H1 (cell line): ENCODE results near the gene TSTD2. TPM values are rescaled to one million over a fixed set of nuclear protein-coding genes. Genes with fewer than 3 reads are reported as not detected.

ENCODE experiments used
- CTCF ChIA-PET: fragments of 300-600 bp; sonication (Branson Sonifier 250); formaldehyde crosslinking; loops from one replicate; lab custom pipeline; 2021; ENCODE audit not compliant: partially characterized antibody; lab: Charles Lee
- POLR2A ChIA-PET: fragments of 300-600 bp; sonication (Branson Sonifier 250); formaldehyde crosslinking; loops from one replicate; lab custom pipeline; 2021; ENCODE audit warnings: inconsistent platforms; ENCODE audit not compliant: partially characterized antibody; lab: Charles Lee
- DNase-seq, 2 experiments: peaks; one replicate each; pipeline versions ENCODE4 v3.0.0 to v3.0.0-alpha.2; 2010 to 2022; ENCODE audit warnings: low spot score in 2 of 2, low read depth in 1 of 2, mixed read lengths in 1 of 2
- FAIRE-seq: peaks from 2 replicates; lab custom pipeline; 2011; peaks lifted over from hg19 to GRCh38; lab: Jason Lieb, UNC
- H2AFZ ChIP-seq: 2 replicates; pipeline ENCODE4 v1.8.1; 2012; ENCODE audit warnings: low read length, inconsistent platforms
- H2AK5ac ChIP-seq: 2 replicates; pipeline ENCODE4 v1.6.1; 2013; ENCODE audit warnings: low read depth, low read length
- H2BK120ac ChIP-seq: replicated peaks from 2 replicates; pipeline ENCODE3; 2013; ENCODE audit warnings: low read depth, low read length, inconsistent platforms
- H2BK12ac ChIP-seq: 2 replicates; pipeline ENCODE4 v1.6.1; 2013; ENCODE audit warnings: low read depth, low read length
- H2BK15ac ChIP-seq: 2 replicates; pipeline ENCODE4 v1.6.1; 2013; ENCODE audit warnings: low read length
- H2BK20ac ChIP-seq: 2 replicates; pipeline ENCODE4 v1.6.1; 2013; ENCODE audit warnings: low read length
- H2BK5ac ChIP-seq: 2 replicates; pipeline ENCODE4 v1.6.1; 2013; ENCODE audit warnings: low read depth, low read length
- H3K14ac ChIP-seq: 2 replicates; pipeline ENCODE4 v1.6.1; 2013; ENCODE audit warnings: inconsistent platforms; ENCODE audit not compliant: insufficient read length
- H3K18ac ChIP-seq: 2 replicates; pipeline ENCODE4 v1.6.1; 2013; ENCODE audit warnings: low read length; ENCODE audit errors: extremely low read depth
- H3K23ac ChIP-seq: 2 replicates; pipeline ENCODE4 v1.6.1; 2013; ENCODE audit warnings: inconsistent platforms; ENCODE audit not compliant: insufficient read length
- H3K23me2 ChIP-seq: 2 replicates; pipeline ENCODE4 v1.6.1; 2013; ENCODE audit warnings: low read depth, low read length
- H3K27ac ChIP-seq: 2 replicates; pipeline ENCODE4 v1.6.1; 2011; ENCODE audit warnings: low read depth, low read length, inconsistent platforms
- H3K27me3 ChIP-seq, 4 experiments: replicated peaks in 1 of 4; 1 replicate in 1 of 4; 2 replicates in 3 of 4; pipeline versions ENCODE4 v1.6.1 to v1.8.1; 2011 to 2013; ENCODE audit warnings: low read length in 3 of 4, mild to moderate bottlenecking in 3 of 4, inconsistent platforms in 2 of 4, mixed read lengths in 2 of 4, moderate library complexity in 1 of 4; ENCODE audit not compliant: control insufficient read depth in 3 of 4, insufficient read depth in 3 of 4; ENCODE audit errors: extremely low read depth in 1 of 4
- H3K36me3 ChIP-seq, 4 experiments: 2 replicates each; pipeline versions ENCODE4 v1.6.1 to v1.8.1; 2011 to 2013; ENCODE audit warnings: mild to moderate bottlenecking in 4 of 4, low read length in 3 of 4, moderate library complexity in 2 of 4, control low read depth in 1 of 4, inconsistent platforms in 1 of 4; ENCODE audit not compliant: insufficient read depth in 4 of 4, control insufficient read depth in 2 of 4
- H3K4ac ChIP-seq: replicated peaks from 2 replicates; pipeline ENCODE3; 2013; ENCODE audit warnings: low read length, low read depth, mixed read lengths, inconsistent platforms; ENCODE audit not compliant: insufficient read length
- H3K4me1 ChIP-seq, 4 experiments: replicated peaks in 1 of 4; 1 replicate in 1 of 4; 2 replicates in 3 of 4; pipeline versions ENCODE4 v1.6.1 to v1.8.1; 2011 to 2013; ENCODE audit warnings: low read length in 3 of 4, inconsistent platforms in 2 of 4, mixed read lengths in 1 of 4; ENCODE audit not compliant: insufficient read depth in 4 of 4, control insufficient read depth in 3 of 4
- H3K4me2 ChIP-seq, 2 experiments: 2 replicates each; pipeline versions ENCODE4 v1.6.1 to v1.8.1; 2011 to 2013; ENCODE audit warnings: low read depth in 2 of 2, low read length in 2 of 2, control low read depth in 1 of 2, inconsistent platforms in 1 of 2, mild to moderate bottlenecking in 1 of 2; ENCODE audit not compliant: insufficient read depth in 1 of 2
- H3K4me3 ChIP-seq, 4 experiments: fragments of 200-600, 300-600 bp in 1 of 4; sonication (generic), shearing (Covaris generic), sonication (Bioruptor Twin) in 1 of 4; 2 replicates each; pipeline versions ENCODE4 v1.5.1 to v1.8.1; 2011 to 2016; ENCODE audit warnings: low read length in 4 of 4, low read depth in 3 of 4, control low read depth in 2 of 4, inconsistent platforms in 2 of 4, mild to moderate bottlenecking in 2 of 4, mixed read lengths in 1 of 4, moderate library complexity in 1 of 4; ENCODE audit not compliant: insufficient read depth in 2 of 4; ENCODE audit errors: extremely low read depth in 1 of 4
- H3K56ac ChIP-seq: replicated peaks from 2 replicates; pipeline ENCODE3; 2013; ENCODE audit warnings: low read depth, mild to moderate bottlenecking, mixed read lengths, low read length, inconsistent platforms; ENCODE audit not compliant: insufficient read length
- H3K79me1 ChIP-seq: 2 replicates; pipeline ENCODE4 v1.6.1; 2013; ENCODE audit warnings: low read depth, low read length, control low read depth
- H3K79me2 ChIP-seq, 2 experiments: 2 replicates each; pipeline versions ENCODE4 v1.6.1 to v1.8.1; 2012 to 2013; ENCODE audit warnings: low read length in 2 of 2, mild to moderate bottlenecking in 2 of 2, inconsistent platforms in 1 of 2; ENCODE audit not compliant: insufficient read depth in 2 of 2, control insufficient read depth in 1 of 2
- H3K9ac ChIP-seq, 4 experiments: replicated peaks in 1 of 4; 1 replicate in 1 of 4; 2 replicates in 3 of 4; pipeline versions ENCODE4 v1.6.1 to v1.8.1; 2011 to 2013; ENCODE audit warnings: low read depth in 3 of 4, low read length in 3 of 4, control low read depth in 2 of 4, mild to moderate bottlenecking in 2 of 4, moderate library complexity in 2 of 4, inconsistent platforms in 1 of 4; ENCODE audit errors: extremely low read depth in 1 of 4
- H3K9me3 ChIP-seq, 2 experiments: 2 replicates each; pipeline versions ENCODE4 v1.6.1 to v1.8.1; 2012 to 2013; ENCODE audit warnings: mild to moderate bottlenecking in 2 of 2, moderate library complexity in 2 of 2, control low read depth in 1 of 2, inconsistent platforms in 1 of 2, low read depth in 1 of 2, low read length in 1 of 2, mixed read lengths in 1 of 2; ENCODE audit not compliant: insufficient read depth in 2 of 2
- H4K20me1 ChIP-seq, 2 experiments: replicated peaks in 1 of 2; 2 replicates each; pipeline versions ENCODE3 to v1.8.1; 2011 to 2013; ENCODE audit warnings: inconsistent platforms in 2 of 2, low read length in 2 of 2, mild to moderate bottlenecking in 1 of 2; ENCODE audit not compliant: insufficient read depth in 2 of 2, control insufficient read depth in 1 of 2
- H4K5ac ChIP-seq: 2 replicates; pipeline ENCODE4 v1.6.1; 2013; ENCODE audit warnings: low read length, low read depth, mixed read lengths, inconsistent platforms; ENCODE audit not compliant: insufficient read length
- H4K8ac ChIP-seq: 2 replicates; pipeline ENCODE4 v1.8.0; 2013; ENCODE audit warnings: mild to moderate bottlenecking, moderate library complexity, low read length, inconsistent platforms; ENCODE audit not compliant: insufficient read depth; ENCODE audit errors: extremely low read depth
- H4K91ac ChIP-seq: replicated peaks from 2 replicates; pipeline ENCODE3; 2013; ENCODE audit warnings: low read length, mixed read lengths, inconsistent platforms; ENCODE audit not compliant: insufficient read length
- ASH2L ChIP-seq: fragments of 200-600, 300-600 bp; sonication (generic); IDR thresholded peaks from one replicate; pipeline ENCODE4 v1.7.1; 2017; ENCODE audit warnings: low read length
- POLR2A ChIP-seq, 2 experiments: IDR thresholded peaks; 1 replicate in 1 of 2; 2 replicates in 1 of 2; pipeline ENCODE4 v1.6.1; 2011; ENCODE audit warnings: low read depth in 2 of 2, low read length in 2 of 2, mild to moderate bottlenecking in 2 of 2; ENCODE audit errors: control extremely low read depth in 1 of 2
- SIRT6 ChIP-seq: IDR thresholded peaks from one replicate; pipeline ENCODE4 v1.7.1; 2012; ENCODE audit warnings: low read length, inconsistent platforms
- SIX5 ChIP-seq: IDR thresholded peaks from 2 replicates; pipeline ENCODE4 v1.6.1; 2011; ENCODE audit warnings: mild to moderate bottlenecking, low read depth, low read length
- SRF ChIP-seq: IDR thresholded peaks from 2 replicates; pipeline ENCODE4 v1.6.1; 2011; ENCODE audit warnings: mild to moderate bottlenecking, low read depth, low read length, moderate library complexity
- SUZ12 ChIP-seq: fragments of 200-600 bp; sonication (generic); IDR thresholded peaks from 2 replicates; pipeline ENCODE4 v1.6.1; 2012; ENCODE audit warnings: mild to moderate bottlenecking, inconsistent platforms, low read length, moderate library complexity, mixed read lengths
- TCF12 ChIP-seq: IDR thresholded peaks from 2 replicates; pipeline ENCODE4 v1.6.1; 2011; ENCODE audit warnings: low read depth, mild to moderate bottlenecking, low read length
- WGBS, 2 experiments: shearing (Covaris generic) in 1 of 2; methylation state at CpG; one replicate each; pipeline versions ENCODE4 v1.1.6 to v1.1.7; 2013 to 2015; ENCODE audit warnings: low lambda C conversion rate in 2 of 2, mixed read lengths in 2 of 2, inconsistent platforms in 1 of 2, low coverage in 1 of 2, missing lambda C conversion rate in 1 of 2; ENCODE audit not compliant: insufficient replicate concordance in 2 of 2, insufficient coverage in 1 of 2, insufficient read length in 1 of 2; ENCODE audit errors: extremely low coverage in 1 of 2, missing lambda C conversion rate in 1 of 2; 5-methylcytosine and 5-hydroxymethylcytosine counted together
- polyA plus RNA-seq, 7 experiments: library from polyadenylated mRNA; depleted of rRNA in 3 of 7; stranded (reverse) in 5 of 7; unstranded in 2 of 7; fragments of >200 nt in 5 of 7; fragments of 200-250 nt in 2 of 7; gene quantifications; 1 replicate in 5 of 7; 2 replicates in 1 of 7; 4 replicates in 1 of 7; pipeline versions ENCODE4 v1.2.1 to v1.2.3, GENCODE V29; 2011 to 2013; ENCODE audit warnings: missing spikeins in 2 of 7, mixed read lengths in 2 of 7
- total RNA-seq: library from RNA; stranded (reverse); fragmentation: NEBNext Ultra II Directional; extraction: Animal tissue kit (Norgen Biotek cat#: 25700); gene quantifications from 2 replicates; pipeline ENCODE4 v1.2.1, GENCODE V29; 2021
- TF ChIP-seq, protein P1 (sequence below): IDR thresholded peaks from 2 replicates; pipeline ENCODE4 v1.6.1; 2011; ENCODE audit warnings: low read depth, mild to moderate bottlenecking, low read length; ENCODE audit not compliant: insufficient read depth

The TSTD2 gene
- total and polyA plus RNA-seq, 2 of the 8 experiments (the other 6 are each of a cell fraction or from before 2014, with no cell fraction given), result 16.1 to 17.5 TPM

DNA sequence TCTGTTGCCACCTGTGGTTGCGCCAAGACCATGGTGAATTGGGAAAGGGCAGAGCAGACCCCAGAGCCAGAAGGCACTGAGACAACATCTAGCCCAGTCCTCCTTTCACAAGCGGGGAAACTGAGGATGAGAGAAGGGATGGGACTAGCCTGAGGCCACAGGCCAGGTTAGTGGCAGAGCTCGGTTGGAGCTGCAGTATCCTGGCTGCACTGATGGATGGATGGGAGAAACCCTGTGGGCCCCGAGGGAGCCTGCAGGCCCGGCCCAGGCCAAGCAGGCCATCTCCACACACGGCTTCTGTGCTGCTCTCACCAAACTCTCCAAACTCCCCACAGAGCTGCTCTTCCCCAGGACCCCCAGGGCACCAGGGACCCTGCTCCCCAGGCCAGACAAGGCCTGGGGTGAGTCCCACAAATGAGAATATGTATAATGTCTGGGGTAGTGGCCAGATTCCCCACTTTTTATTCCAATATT is 60.2 kb downstream of the TSTD2 start:
- no peak overlapping the region for H4K5ac ChIP-seq
- H2BK15ac ChIP-seq, result no peak overlapping the region
- no peak overlapping the region for H4K8ac ChIP-seq
- no peaks in the 10 kb centered on the region for H3K4me1 ChIP-seq
- H2BK20ac ChIP-seq, result no peak overlapping the region
- no peaks in the 10 kb centered on the region; a peak in 1 of 4 replicates for H3K9me3 ChIP-seq
- H3K4ac ChIP-seq, result no peak overlapping the region
- DNase-seq, result no peak
- H3K27me3 ChIP-seq, result no peaks in the 10 kb centered on the region
- ChIA-PET CTCF (interaction anchor here (0.8 to 1.8 kb wide), 4 partner anchors 25 to 105 kb away, joined by 3 to 7 read pairs (median 4); no protein-coding TSS in a partner anchor), POLR2A (no interaction called here)
- no peak overlapping the region for H3K56ac ChIP-seq
- no peaks in the 10 kb centered on the region for H3K36me3 ChIP-seq
- no peak overlapping the region for H3K18ac ChIP-seq
- no peak overlapping the region for H2BK120ac ChIP-seq
- WGBS, 2 experiments, result 84% methylated on average over 6 of the region's 6 CpGs; no CpG with 5 or more reads in 1 of the 2 experiments
- H3K79me2 ChIP-seq, result no peaks in the 10 kb centered on the region
- TF ChIP-seq SRF, result no peak
- no peak for TF ChIP-seq SIRT6
- no peak for TF ChIP-seq POLR2A (IDR thresholded peaks at IDR 0.05; ENCODE audit: control extremely low read depth in 1 of 2, low read depth in 2 of 2, low read length in 2 of 2)
- TF ChIP-seq ASH2L, result no peak
- TF ChIP-seq, protein P1, sequence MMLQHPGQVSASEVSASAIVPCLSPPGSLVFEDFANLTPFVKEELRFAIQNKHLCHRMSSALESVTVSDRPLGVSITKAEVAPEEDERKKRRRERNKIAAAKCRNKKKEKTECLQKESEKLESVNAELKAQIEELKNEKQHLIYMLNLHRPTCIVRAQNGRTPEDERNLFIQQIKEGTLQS, result no peak
- TF ChIP-seq TCF12, result no peak
- TF ChIP-seq SIX5, result no peak
- TF ChIP-seq SUZ12, result no peak
- no peak overlapping the region for H4K91ac ChIP-seq
- no peak overlapping the region for H2BK12ac ChIP-seq
- no peaks in the 10 kb centered on the region for H3K23me2 ChIP-seq
- no peaks in the 10 kb centered on the region for H4K20me1 ChIP-seq
- H3K4me2 ChIP-seq, result no peak overlapping the region
- no peak overlapping the region for H3K9ac ChIP-seq
- H3K27ac ChIP-seq, result no peak overlapping the region
- no peak for FAIRE-seq
- no peaks in the 10 kb centered on the region for H3K79me1 ChIP-seq
- H3K4me3 ChIP-seq, result no peak overlapping the region
- no peak overlapping the region for H2AK5ac ChIP-seq
- H3K23ac ChIP-seq, result no peak overlapping the region
- H2BK5ac ChIP-seq, result no peak overlapping the region
- H2AFZ ChIP-seq, result no peak overlapping the region
- H3K14ac ChIP-seq, result no peak overlapping the region
